Measurements from ENCODE around the gene MTHFR. TPM values are rescaled to one million over a fixed set of nuclear protein-coding genes. Genes with fewer than 3 reads are reported as not detected.

The MTHFR gene
- total RNA-seq, 1 experiment from 2014 or later: 22.6 TPM

- Mint-ChIP-seq H3K27me3 (ENCODE audit: low read depth) (no peaks in the 10 kb centered on the region), H3K9me3 (no peaks in the 10 kb centered on the region), H3K4me1 (peaks cover 3% of the 10 kb centered on the region; the same call in 1 of the 2 replicates), H3K27ac (no peak overlapping the region), H3K4me3 (no peak overlapping the region), H3K36me3 (no peaks in the 10 kb centered on the region)
- ATAC-seq (no peak), DNase-seq (ENCODE audit: low spot score) (no peak)
- TF ChIP-seq RELA (CRISPR knock-in tag; IDR thresholded peaks at IDR 0.05; ENCODE audit: borderline replicate concordance): no peak
- TF ChIP-seq ZNF121 (CRISPR knock-in tag; IDR thresholded peaks at IDR 0.05): peak; percentile 34; the same call in 1 of the 2 replicates
- no peak for TF ChIP-seq PRDM15 (CRISPR knock-in tag; IDR thresholded peaks at IDR 0.05)
- ChIA-PET POLR2A (no interaction called here), CTCF (interaction anchor here (0.9 kb wide), 1 partner anchor 16 kb away, joined by 6 read pairs; no protein-coding TSS in a partner anchor)
Measured at GRCh38 chr1:11769274-11769673, 36.5 kb downstream of the MTHFR start.

GRCh38 chr1:11768821-11769220 is 36.9 kb downstream of the MTHFR start:
- DNase-seq (ENCODE audit: low spot score): no peak
- H3K27me3 Mint-ChIP-seq (ENCODE audit: low read depth): no peaks in the 10 kb centered on the region; the same call in 1 of the 2 replicates
- peaks cover 3% of the 10 kb centered on the region; the same call in 1 of the 2 replicates for H3K4me1 Mint-ChIP-seq
- no peak overlapping the region for H3K27ac Mint-ChIP-seq
- TF ChIP-seq E2F5 (CRISPR knock-in tag; IDR thresholded peaks at IDR 0.05): no peak
- no peak for TF ChIP-seq ZNF281 (CRISPR knock-in tag; IDR thresholded peaks at IDR 0.05)
- no peak for TF ChIP-seq PRRX2 (CRISPR knock-in tag; IDR thresholded peaks at IDR 0.05)
- no peak for TF ChIP-seq AR (CRISPR knock-in tag; IDR thresholded peaks at IDR 0.05)
- TF ChIP-seq ZNF263 (CRISPR knock-in tag; IDR thresholded peaks at IDR 0.05; ENCODE audit: low read depth): no peak
- no peak for TF ChIP-seq RORB (CRISPR knock-in tag; IDR thresholded peaks at IDR 0.05)
- no peak for TF ChIP-seq SMAD4 (CRISPR knock-in tag; IDR thresholded peaks at IDR 0.05)
- TF ChIP-seq ZNF317 (CRISPR knock-in tag; IDR thresholded peaks at IDR 0.05; ENCODE audit: borderline replicate concordance, low read depth): no peak
- TF ChIP-seq PREB (CRISPR knock-in tag; IDR thresholded peaks at IDR 0.05; ENCODE audit: borderline replicate concordance): no peak
- no peak for TF ChIP-seq JUN (CRISPR knock-in tag; IDR thresholded peaks at IDR 0.05)
- TF ChIP-seq TCF7 (CRISPR knock-in tag; IDR thresholded peaks at IDR 0.05; ENCODE audit: low read depth): no peak
- TF ChIP-seq NFE2L1 (CRISPR knock-in tag; IDR thresholded peaks at IDR 0.05): no peak
- no peaks in the 10 kb centered on the region for H3K9me3 Mint-ChIP-seq
- ChIA-PET CTCF (interaction anchor here (0.7 to 1.0 kb wide), 2 partner anchors 16 to 105 kb away, joined by 3 to 4 read pairs; partner anchors contain the start of gene FBXO6), POLR2A (no interaction called here)
- no peaks in the 10 kb centered on the region for H3K36me3 Mint-ChIP-seq
- H3K4me3 Mint-ChIP-seq: no peak overlapping the region
- peak; percentile 43 for ATAC-seq

All from WTC11 (cell line).